Measurements from ENCODE around the gene NARF. TPM values are rescaled to one million over a fixed set of nuclear protein-coding genes. Genes with fewer than 3 reads are reported as not detected.
"Not testable (repeated sequence)": the region's sequence is repeated elsewhere in the genome, so short reads cannot be mapped to it uniquely, and the experiment has no call there.

Gene NARF
- total RNA-seq, 1 donor, result 21.6 TPM

- DNase-seq (ENCODE audit: low read depth), result peak; percentile 50
- TF ChIP-seq, protein P1, sequence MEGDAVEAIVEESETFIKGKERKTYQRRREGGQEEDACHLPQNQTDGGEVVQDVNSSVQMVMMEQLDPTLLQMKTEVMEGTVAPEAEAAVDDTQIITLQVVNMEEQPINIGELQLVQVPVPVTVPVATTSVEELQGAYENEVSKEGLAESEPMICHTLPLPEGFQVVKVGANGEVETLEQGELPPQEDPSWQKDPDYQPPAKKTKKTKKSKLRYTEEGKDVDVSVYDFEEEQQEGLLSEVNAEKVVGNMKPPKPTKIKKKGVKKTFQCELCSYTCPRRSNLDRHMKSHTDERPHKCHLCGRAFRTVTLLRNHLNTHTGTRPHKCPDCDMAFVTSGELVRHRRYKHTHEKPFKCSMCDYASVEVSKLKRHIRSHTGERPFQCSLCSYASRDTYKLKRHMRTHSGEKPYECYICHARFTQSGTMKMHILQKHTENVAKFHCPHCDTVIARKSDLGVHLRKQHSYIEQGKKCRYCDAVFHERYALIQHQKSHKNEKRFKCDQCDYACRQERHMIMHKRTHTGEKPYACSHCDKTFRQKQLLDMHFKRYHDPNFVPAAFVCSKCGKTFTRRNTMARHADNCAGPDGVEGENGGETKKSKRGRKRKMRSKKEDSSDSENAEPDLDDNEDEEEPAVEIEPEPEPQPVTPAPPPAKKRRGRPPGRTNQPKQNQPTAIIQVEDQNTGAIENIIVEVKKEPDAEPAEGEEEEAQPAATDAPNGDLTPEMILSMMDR (IDR thresholded peaks at IDR 0.05; ENCODE audit: insufficient read depth, low read depth, low read length), result peak; percentile 40
- no peak overlapping the region for H3K4me3 ChIP-seq (ENCODE audit: low read depth, low read length)
Observed at GRCh38 chr17:82528484-82529265, 70.1 kb downstream of the NARF start.

DNA sequence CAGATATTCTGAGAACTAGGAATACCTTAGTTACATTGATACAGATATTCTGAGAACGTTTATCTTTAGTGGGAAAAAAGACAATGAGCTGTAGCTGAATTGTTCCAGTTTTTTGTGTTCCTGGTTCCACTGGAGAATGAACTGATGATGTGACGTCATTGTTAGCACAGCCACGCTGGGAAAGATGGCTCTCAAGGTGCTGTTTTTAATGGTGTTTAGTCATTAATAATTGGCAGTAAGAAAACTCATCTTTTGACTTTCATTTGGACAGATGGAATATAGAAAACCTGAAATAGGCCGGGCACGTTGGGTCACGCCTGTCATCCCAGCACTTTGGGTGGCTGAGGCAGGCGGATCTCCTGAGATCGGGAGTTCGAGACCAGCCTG lies 71.4 kb downstream of the NARF start:
- no peak overlapping the region for H3K4me3 ChIP-seq (ENCODE audit: low read depth, low read length)
- TF ChIP-seq, protein P1 (IDR thresholded peaks at IDR 0.05; ENCODE audit: insufficient read depth, low read depth, low read length), result no peak
- DNase-seq (ENCODE audit: low read depth), result no peak

GRCh38 chr17:82531431-82531881 lies 72.9 kb downstream of the NARF start:
- peak; percentile 68 for DNase-seq (ENCODE audit: low read depth)
- TF ChIP-seq, protein P1 (IDR thresholded peaks at IDR 0.05; ENCODE audit: insufficient read depth, low read depth, low read length), result no peak
- H3K4me3 ChIP-seq (ENCODE audit: low read depth, low read length), result no peak overlapping the region

- DNase-seq (ENCODE audit: low read depth), result no peak
- TF ChIP-seq, protein P1 (IDR thresholded peaks at IDR 0.05; ENCODE audit: insufficient read depth, low read depth, low read length), result no peak
- H3K4me3 ChIP-seq (ENCODE audit: low read depth, low read length), result no peak overlapping the region
Observed at GRCh38 chr17:82534401-82534812, 75.9 kb downstream of the NARF start.

DNA sequence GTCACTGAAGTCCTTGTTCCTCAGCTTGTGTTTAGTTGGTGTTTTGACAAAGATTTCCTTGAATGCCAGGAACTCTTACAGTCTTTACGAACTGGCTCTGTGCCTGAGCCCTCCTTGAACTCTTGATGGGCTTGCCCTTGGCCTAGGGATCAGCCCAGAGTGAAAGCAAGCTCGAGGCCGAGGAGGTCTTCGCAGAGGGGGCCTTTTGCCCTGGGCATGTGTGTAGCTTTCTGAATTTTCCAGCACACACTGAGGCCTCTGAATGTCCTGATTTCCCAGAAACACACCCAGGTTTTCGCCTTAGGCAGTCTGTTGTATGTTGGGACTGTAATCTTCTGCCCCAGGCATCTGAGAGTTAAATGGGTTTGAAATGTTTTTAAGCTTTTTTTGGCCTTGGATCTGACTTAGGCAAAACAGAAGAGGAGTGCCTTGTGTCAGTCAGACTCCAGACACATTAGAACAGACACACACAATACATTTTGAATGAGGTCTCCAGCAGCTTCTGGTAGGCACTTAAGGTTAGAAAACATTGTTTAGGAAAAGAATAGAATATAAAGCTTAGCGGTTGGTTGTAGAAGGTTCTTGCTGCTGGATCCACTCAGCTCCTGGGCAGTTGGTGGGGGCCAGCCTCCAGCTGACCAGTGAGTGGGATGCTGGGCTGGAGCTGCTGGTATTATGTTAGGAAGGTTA lies 78.1 kb downstream of the NARF start:
- TF ChIP-seq, protein P1 (IDR thresholded peaks at IDR 0.05; ENCODE audit: insufficient read depth, low read depth, low read length), result no peak
- DNase-seq (ENCODE audit: low read depth), result no peak
- H3K4me3 ChIP-seq (ENCODE audit: low read depth, low read length), result peak overlapping the region; percentile 26

GRCh38 chr17:82537228-82537627 lies 78.7 kb downstream of the NARF start:
- not testable (repeated sequence) for DNase-seq (ENCODE audit: low read depth); H3K4me3 ChIP-seq (ENCODE audit: low read depth, low read length)

DNA sequence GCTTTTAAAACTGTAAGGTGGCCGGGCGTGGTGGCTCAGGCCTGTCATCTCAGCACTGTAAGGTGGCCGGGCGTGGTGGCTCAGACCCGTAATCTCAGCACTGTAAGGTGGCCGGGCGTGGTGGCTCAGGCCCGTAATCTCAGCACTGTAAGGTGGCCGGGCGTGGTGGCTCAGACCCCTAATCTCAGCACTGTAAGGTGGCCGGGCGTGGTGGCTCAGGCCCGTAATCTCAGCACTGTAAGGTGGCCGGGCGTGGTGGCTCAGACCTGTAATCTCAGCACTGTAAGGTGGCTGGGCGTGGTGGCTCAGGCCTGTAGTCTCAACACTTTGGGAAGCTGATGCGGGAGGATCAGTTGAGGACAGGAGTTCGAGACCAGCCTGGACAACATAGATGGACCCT lies 80.5 kb downstream of the NARF start:
- not testable (repeated sequence) for H3K4me3 ChIP-seq (ENCODE audit: low read depth, low read length)

More for the DNA sequence above, 80.5 kb downstream of the NARF start:
- DNase-seq (ENCODE audit: low read depth), result not testable (repeated sequence)

Small RNA genes lying within 50 kb of the gene (small RNA-seq; reads per million reads assigned to genes)
- gene RF00019, result not detected

Other genes with a start within 250 kb of the NARF start
- 19.9 and 20.6 TPM in 2 replicates for gene CCDC57, start 245.9 kb upstream of the NARF start, total RNA-seq
- 131 and 174 TPM in 2 replicates for gene SLC16A3, start 229.7 kb upstream of the NARF start, total RNA-seq
- gene CSNK1D, start 185.0 kb upstream of the NARF start, total RNA-seq, result 49.3 and 57.0 TPM in 2 replicates
- gene CD7, start 141.1 kb upstream of the NARF start, total RNA-seq, result not detected in 2 replicates
- 11.9 and 24.2 TPM in 2 replicates for gene SECTM1, start 125.0 kb upstream of the NARF start, total RNA-seq
- gene TEX19, start 99.5 kb upstream of the NARF start, total RNA-seq, result under 0.01 TPM in 1 of 2 replicates, not detected in the other
- not detected in 2 replicates for gene UTS2R, start 87.0 kb upstream of the NARF start, total RNA-seq
- 11.0 and 12.5 TPM in 2 replicates for gene HEXD, start 40.4 kb upstream of the NARF start, total RNA-seq
- 20.7 and 28.0 TPM in 2 replicates for gene OGFOD3, start 40.2 kb upstream of the NARF start, total RNA-seq
- 46.2 and 59.6 TPM in 2 replicates for gene CYBC1, start 8.0 kb upstream of the NARF start, total RNA-seq
- gene FOXK2, start 61.0 kb downstream of the NARF start, total RNA-seq, result 34.1 and 46.6 TPM in 2 replicates
- gene WDR45B, start 189.7 kb downstream of the NARF start, total RNA-seq, result 62.5 and 70.8 TPM in 2 replicates
- gene RAB40B, start 240.0 kb downstream of the NARF start, total RNA-seq, result 3.9 and 7.3 TPM in 2 replicates

Data from fibroblast of villous mesenchyme (primary cell).